ENCODE measurements around the gene FRG2C. TPM values are rescaled to one million over a fixed set of nuclear protein-coding genes. Genes with fewer than 3 reads are reported as not detected.
"Not testable (repeated sequence)": the region's sequence is repeated elsewhere in the genome, so short reads cannot be mapped to it uniquely, and the experiment has no call there.

Gene FRG2C
- polyA plus RNA-seq, 3 donors, result not detected

GRCh38 chr3:75671287-75672139 lies 7.4 kb downstream of the FRG2C start:
- peak overlapping the region in 2 of 7 donors; percentile 0 to 18 for H3K27ac Mint-ChIP-seq
- H2AFZ ChIP-seq (ENCODE audit: insufficient read depth, low read depth, low read length, poor library complexity, severe bottlenecking); H3K79me2 ChIP-seq (ENCODE audit: insufficient read depth, low read length); H4K20me1 ChIP-seq (ENCODE audit: insufficient read depth, low read length); H3K4me2 ChIP-seq (replicated peaks; ENCODE audit: extremely low read depth, low read length, poor library complexity, severe bottlenecking); H3K9ac ChIP-seq (ENCODE audit: insufficient read depth, low read length, poor library complexity, severe bottlenecking); H3K4me1 ChIP-seq (ENCODE audit: control insufficient read depth in 1 of 2, insufficient read depth in 2 of 2, low read length in 2 of 2); intact Hi-C loops (cut with micrococcal nuclease); H3K4me3 ChIP-seq (replicated peaks in 1 of 3; ENCODE audit: low read depth in 2 of 3, low read length in 3 of 3); DNase-seq; H3K36me3 Mint-ChIP-seq; H3K36me3 ChIP-seq (replicated peaks in 1 of 2; ENCODE audit: control insufficient read depth in 1 of 2, insufficient read depth in 2 of 2, low read length in 2 of 2); H3K27ac ChIP-seq (ENCODE audit: low read depth in 1 of 2, low read length in 2 of 2): not testable (repeated sequence)
- peak overlapping the region in 1 of 2 donors; percentile 78 for H3K4me3 Mint-ChIP-seq
- WGBS (ENCODE audit: insufficient coverage), result 12% methylated on average over 24 of the region's 32 CpGs
- H3K27me3 ChIP-seq (ENCODE audit: control insufficient read depth in 2 of 2, insufficient read depth in 2 of 2, low read length in 2 of 2), result peaks cover 13 to 69% of the 10 kb centered on the region in 2 donors
- H3K9me3 ChIP-seq (replicated peaks in 1 of 2; ENCODE audit: control insufficient read depth in 1 of 2, insufficient read depth in 1 of 2, low read length in 2 of 2), result peaks cover 31 to 40% of the 10 kb centered on the region in 2 donors
- H3K9me3 Mint-ChIP-seq, result peaks cover 18 to 61% (median 47%) of the 10 kb centered on the region in 7 donors
- peaks cover 15% of the 10 kb centered on the region for H3K4me1 Mint-ChIP-seq
- peaks cover 47 to 70% (median 55%) of the 10 kb centered on the region in 3 donors for H3K27me3 Mint-ChIP-seq (ENCODE audit: low read depth in 3 of 3)

- H4K20me1 ChIP-seq (ENCODE audit: insufficient read depth, low read length); H3K4me1 ChIP-seq (ENCODE audit: control insufficient read depth in 1 of 2, insufficient read depth in 2 of 2, low read length in 2 of 2); H3K9ac ChIP-seq (ENCODE audit: insufficient read depth, low read length, poor library complexity, severe bottlenecking); DNase-seq; H3K4me2 ChIP-seq (replicated peaks; ENCODE audit: extremely low read depth, low read length, poor library complexity, severe bottlenecking); H3K27ac ChIP-seq (ENCODE audit: low read depth in 1 of 2, low read length in 2 of 2); H3K79me2 ChIP-seq (ENCODE audit: insufficient read depth, low read length); H3K27ac Mint-ChIP-seq; H3K36me3 Mint-ChIP-seq; H2AFZ ChIP-seq (ENCODE audit: insufficient read depth, low read depth, low read length, poor library complexity, severe bottlenecking); intact Hi-C loops (cut with micrococcal nuclease); H3K36me3 ChIP-seq (replicated peaks in 1 of 2; ENCODE audit: control insufficient read depth in 1 of 2, insufficient read depth in 2 of 2, low read length in 2 of 2): not testable (repeated sequence)
- WGBS (ENCODE audit: insufficient coverage), result 9% methylated on average over 54 of the region's 59 CpGs
- H3K4me1 Mint-ChIP-seq, result peaks cover 15% of the 10 kb centered on the region
- H3K4me3 Mint-ChIP-seq, result peak overlapping the region in 1 of 2 donors; percentile 78
- peak overlapping the region in 1 of 3 experiments; percentile 9 for H3K4me3 ChIP-seq (replicated peaks in 1 of 3; ENCODE audit: low read depth in 2 of 3, low read length in 3 of 3)
- peaks cover 18 to 63% (median 47%) of the 10 kb centered on the region in 7 donors for H3K9me3 Mint-ChIP-seq
- peaks cover 46 to 67% (median 55%) of the 10 kb centered on the region in 3 donors for H3K27me3 Mint-ChIP-seq (ENCODE audit: low read depth in 3 of 3)
- peaks cover 13 to 65% of the 10 kb centered on the region in 2 donors for H3K27me3 ChIP-seq (ENCODE audit: control insufficient read depth in 2 of 2, insufficient read depth in 2 of 2, low read length in 2 of 2)
- peaks cover 31 to 40% of the 10 kb centered on the region in 2 donors for H3K9me3 ChIP-seq (replicated peaks in 1 of 2; ENCODE audit: control insufficient read depth in 1 of 2, insufficient read depth in 1 of 2, low read length in 2 of 2)
Observed at GRCh38 chr3:75672140-75672775, 8.1 kb downstream of the FRG2C start.

GRCh38 chr3:75683965-75684364 lies 19.8 kb downstream of the FRG2C start:
- peaks cover 5 to 17% (median 8%) of the 10 kb centered on the region in 7 donors for H3K9me3 Mint-ChIP-seq
- WGBS (ENCODE audit: insufficient coverage), result no CpG with 5 or more reads among the region's 1 CpG
- H3K79me2 ChIP-seq (ENCODE audit: insufficient read depth, low read length); intact Hi-C loops (cut with micrococcal nuclease); H3K4me1 ChIP-seq (ENCODE audit: control insufficient read depth in 1 of 2, insufficient read depth in 2 of 2, low read length in 2 of 2); H3K27me3 Mint-ChIP-seq (ENCODE audit: low read depth in 3 of 3); H4K20me1 ChIP-seq (ENCODE audit: insufficient read depth, low read length); H3K4me2 ChIP-seq (replicated peaks; ENCODE audit: extremely low read depth, low read length, poor library complexity, severe bottlenecking); H3K36me3 ChIP-seq (replicated peaks in 1 of 2; ENCODE audit: control insufficient read depth in 1 of 2, insufficient read depth in 2 of 2, low read length in 2 of 2); H3K4me3 ChIP-seq (replicated peaks in 1 of 3; ENCODE audit: low read depth in 2 of 3, low read length in 3 of 3); H3K36me3 Mint-ChIP-seq; H3K27me3 ChIP-seq (ENCODE audit: control insufficient read depth in 2 of 2, insufficient read depth in 2 of 2, low read length in 2 of 2); DNase-seq; H3K4me3 Mint-ChIP-seq; H3K27ac ChIP-seq (ENCODE audit: low read depth in 1 of 2, low read length in 2 of 2); H2AFZ ChIP-seq (ENCODE audit: insufficient read depth, low read depth, low read length, poor library complexity, severe bottlenecking); H3K27ac Mint-ChIP-seq; H3K9ac ChIP-seq (ENCODE audit: insufficient read depth, low read length, poor library complexity, severe bottlenecking); H3K4me1 Mint-ChIP-seq: not testable (repeated sequence)
- H3K9me3 ChIP-seq (replicated peaks in 1 of 2; ENCODE audit: control insufficient read depth in 1 of 2, insufficient read depth in 1 of 2, low read length in 2 of 2), result peaks cover 5 to 14% of the 10 kb centered on the region in 2 donors
